H9 (cell line): ENCODE measurements around the gene GPR32. TPM values are rescaled to one million over a fixed set of nuclear protein-coding genes. Genes with fewer than 3 reads are reported as not detected.

Source experiments
- DNase-seq: peaks from one replicate; pipeline ENCODE4 v3.0.0-alpha.2; 2017
- H2AFZ ChIP-seq: one replicate; pipeline ENCODE4 v1.6.1; 2013; ENCODE audit warnings: mild to moderate bottlenecking, low read length, control low read depth, moderate library complexity
- H2AK5ac ChIP-seq: 2 replicates; pipeline ENCODE4 v1.6.1; 2013; ENCODE audit warnings: low read length, control low read depth, mixed read lengths; ENCODE audit not compliant: insufficient read length
- H2BK120ac ChIP-seq: one replicate; pipeline ENCODE4 v1.6.1; 2013; ENCODE audit warnings: low read depth, mild to moderate bottlenecking, low read length, control low read depth, inconsistent platforms; ENCODE audit not compliant: poor library complexity, severe bottlenecking
- H2BK12ac ChIP-seq: 2 replicates; pipeline ENCODE4 v1.6.1; 2013; ENCODE audit warnings: low read length, control low read depth, mixed read lengths, low read depth; ENCODE audit not compliant: insufficient read length
- H2BK15ac ChIP-seq: 2 replicates; pipeline ENCODE4 v1.6.1; 2013; ENCODE audit warnings: low read depth, low read length, control low read depth
- H2BK20ac ChIP-seq: one replicate; pipeline ENCODE4 v1.6.1; 2013; ENCODE audit warnings: low read depth, mild to moderate bottlenecking, low read length, control low read depth, inconsistent platforms; ENCODE audit not compliant: poor library complexity, severe bottlenecking
- H2BK5ac ChIP-seq: 2 replicates; pipeline ENCODE4 v1.6.1; 2013; ENCODE audit warnings: low read length, control low read depth, mixed read lengths; ENCODE audit not compliant: insufficient read length
- H3K14ac ChIP-seq: 2 replicates; pipeline ENCODE4 v1.6.1; 2013; ENCODE audit warnings: low read length, control low read depth; ENCODE audit not compliant: insufficient read depth
- H3K18ac ChIP-seq: 2 replicates; pipeline ENCODE4 v1.6.1; 2013; ENCODE audit warnings: low read depth, mild to moderate bottlenecking, mixed read lengths, low read length, control low read depth; ENCODE audit not compliant: insufficient read length
- H3K23ac ChIP-seq: 2 replicates; pipeline ENCODE4 v1.6.1; 2013; ENCODE audit warnings: low read length, control low read depth, mixed read lengths, low read depth; ENCODE audit not compliant: insufficient read length
- H3K23me2 ChIP-seq: 2 replicates; pipeline ENCODE4 v1.6.1; 2013; ENCODE audit warnings: low read depth, mild to moderate bottlenecking, mixed read lengths, low read length, control low read depth; ENCODE audit not compliant: insufficient read length, poor library complexity, severe bottlenecking
- H3K27ac ChIP-seq: 2 replicates; pipeline ENCODE4 v1.5.1; 2013; ENCODE audit warnings: low read length, control low read depth, mixed read lengths, low read depth; ENCODE audit not compliant: insufficient read length
- H3K27me3 ChIP-seq: 2 replicates; pipeline ENCODE4 v1.6.1; 2013; ENCODE audit warnings: low read length, control low read depth, inconsistent platforms; ENCODE audit not compliant: insufficient read depth
- H3K4ac ChIP-seq: 2 replicates; pipeline ENCODE4 v1.6.1; 2013; ENCODE audit warnings: low read depth, mild to moderate bottlenecking, control low read depth, inconsistent platforms, low read length, moderate library complexity
- H3K4me1 ChIP-seq: 2 replicates; pipeline ENCODE4 v1.6.1; 2013; ENCODE audit warnings: low read length, control low read depth, inconsistent platforms; ENCODE audit not compliant: insufficient read depth
- H3K4me2 ChIP-seq: 2 replicates; pipeline ENCODE4 v1.6.1; 2013; ENCODE audit warnings: low read length, control low read depth, mixed read lengths; ENCODE audit not compliant: insufficient read length, insufficient read depth
- H3K56ac ChIP-seq: 2 replicates; pipeline ENCODE4 v1.6.1; 2013; ENCODE audit warnings: low read depth, mild to moderate bottlenecking, mixed read lengths, low read length, control low read depth; ENCODE audit not compliant: insufficient read length
- H3K79me1 ChIP-seq: 2 replicates; pipeline ENCODE4 v1.6.1; 2013; ENCODE audit warnings: low read depth, mild to moderate bottlenecking, moderate library complexity, low read length, control low read depth, inconsistent platforms; ENCODE audit not compliant: insufficient read depth, poor library complexity, severe bottlenecking
- H3K79me2 ChIP-seq: 2 replicates; pipeline ENCODE4 v1.6.1; 2013; ENCODE audit warnings: low read length, control low read depth, inconsistent platforms; ENCODE audit not compliant: insufficient read depth
- H3K9ac ChIP-seq: 2 replicates; pipeline ENCODE4 v1.6.1; 2013; ENCODE audit warnings: low read length, control low read depth, mixed read lengths; ENCODE audit not compliant: insufficient read length; ENCODE audit errors: extremely low read depth
- H3K9me3 ChIP-seq: one replicate; pipeline ENCODE4 v1.6.1; 2013; ENCODE audit warnings: low read depth, low read length, inconsistent platforms; ENCODE audit not compliant: control insufficient read depth
- H3T11ph ChIP-seq: one replicate; pipeline ENCODE4 v1.6.1; 2013; ENCODE audit warnings: mild to moderate bottlenecking, low read length, control low read depth, inconsistent platforms
- H4K20me1 ChIP-seq: one replicate; pipeline ENCODE4 v1.6.1; 2013; ENCODE audit not compliant: control insufficient read depth, insufficient read length, insufficient read depth
- H4K5ac ChIP-seq: 2 replicates; pipeline ENCODE4 v1.6.1; 2013; ENCODE audit warnings: low read depth, mild to moderate bottlenecking, mixed read lengths, low read length, control low read depth; ENCODE audit not compliant: insufficient read length
- H4K8ac ChIP-seq: replicated peaks from 2 replicates; pipeline ENCODE4 v1.6.1; 2013; ENCODE audit warnings: low read length, control low read depth, mixed read lengths, low read depth; ENCODE audit not compliant: insufficient read length
- H4K91ac ChIP-seq: 2 replicates; pipeline ENCODE4 v1.6.1; 2013; ENCODE audit warnings: low read depth, mild to moderate bottlenecking, moderate library complexity, mixed read lengths, low read length, control low read depth; ENCODE audit not compliant: insufficient read length
- H3K27ac Mint-ChIP-seq, 3 experiments: 2 replicates in 2 of 3; 3 replicates in 1 of 3; pipeline ENCODE4 v1.8.0; 2020 to 2021; ENCODE audit warnings: mixed read lengths in 3 of 3, mild to moderate bottlenecking in 1 of 3, moderate library complexity in 1 of 3
- H3K27me3 Mint-ChIP-seq: 2 replicates; pipeline ENCODE4 v1.8.0; 2021; ENCODE audit warnings: low read depth, mild to moderate bottlenecking, moderate library complexity, mixed read lengths
- H3K36me3 Mint-ChIP-seq, 3 experiments: 2 replicates in 2 of 3; 3 replicates in 1 of 3; pipeline ENCODE4 v1.8.0; 2020 to 2021; ENCODE audit warnings: low read depth in 3 of 3, mixed read lengths in 3 of 3; ENCODE audit not compliant: insufficient read depth in 1 of 3
- H3K4me1 Mint-ChIP-seq, 2 experiments: 2 replicates each; pipeline ENCODE4 v1.8.0; 2020; ENCODE audit warnings: mixed read lengths in 2 of 2
- H3K4me3 Mint-ChIP-seq, 2 experiments: 2 replicates in 1 of 2; 3 replicates in 1 of 2; pipeline ENCODE4 v1.8.0; 2020 to 2021; ENCODE audit warnings: mild to moderate bottlenecking in 2 of 2, mixed read lengths in 2 of 2, moderate library complexity in 1 of 2
- H3K9me3 Mint-ChIP-seq, 2 experiments: 2 replicates in 1 of 2; 3 replicates in 1 of 2; pipeline ENCODE4 v1.8.0; 2020; ENCODE audit warnings: mild to moderate bottlenecking in 2 of 2, mixed read lengths in 2 of 2, moderate library complexity in 1 of 2
- WGBS: extraction: QIAGEN DNeasy Blood & Tissue Kit; methylation state at CpG from one replicate; pipeline ENCODE4 v1.1.7; 2013; ENCODE audit warnings: missing lambda C conversion rate, low lambda C conversion rate, mixed read lengths; ENCODE audit not compliant: insufficient read length; ENCODE audit errors: extremely low coverage; 5-methylcytosine and 5-hydroxymethylcytosine counted together
- total RNA-seq: library from RNA; stranded (reverse); gene quantifications from 2 replicates; pipeline ENCODE4 v1.2.1, GENCODE V29; 2021
- TF ChIP-seq, protein P1 (sequence below): fragments of 200-600 bp; sonication (generic); conservative IDR thresholded peaks from 3 replicates; pipeline ENCODE4 v1.8.0; 2021; ENCODE audit warnings: antibody characterized with exemption, mild to moderate bottlenecking

The GPR32 gene
- total RNA-seq, 1 experiment from 2014 or later: not detected

DNA sequence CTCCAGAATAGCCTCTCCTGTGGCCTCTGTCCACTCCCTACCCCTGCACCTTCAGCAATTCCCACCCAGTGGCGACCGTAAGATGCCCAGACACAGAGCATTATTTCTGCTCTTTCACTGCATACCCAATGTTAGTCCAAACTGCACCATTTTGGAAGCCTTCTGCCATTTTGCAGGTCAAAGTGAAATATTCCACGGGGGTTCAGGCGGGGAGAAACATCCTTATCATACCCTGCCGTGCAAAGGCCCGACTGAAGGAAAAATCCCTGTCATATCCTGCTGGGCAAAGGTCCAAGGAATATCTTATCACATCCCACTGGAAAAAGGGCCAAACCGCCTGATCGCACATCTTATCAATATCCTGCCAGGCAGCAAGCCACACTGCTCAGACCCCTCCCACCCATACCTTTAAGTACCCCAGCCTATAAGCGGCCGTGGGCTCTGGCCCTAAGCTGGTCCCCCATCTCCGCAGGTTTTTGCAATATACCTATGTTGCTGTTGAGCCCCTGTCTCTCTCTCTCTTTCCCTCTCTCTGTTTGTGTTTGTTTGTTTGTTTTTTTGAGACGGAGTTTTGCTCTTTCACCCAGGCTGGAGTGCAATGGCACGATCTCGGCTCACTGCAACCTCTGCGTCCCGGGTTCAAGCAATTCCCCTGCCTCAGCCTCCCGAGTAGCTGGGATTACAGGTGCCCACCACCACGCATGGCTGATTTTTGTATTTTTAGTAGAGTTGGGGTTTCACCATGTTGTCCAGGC, 28.9 kb upstream of the GPR32 start:
- H4K5ac ChIP-seq: no peak overlapping the region
- H2AFZ ChIP-seq: no peak overlapping the region
- no peak overlapping the region for H3K4me2 ChIP-seq
- no peaks in the 10 kb centered on the region; a peak in 1 of 5 replicates for H3K9me3 Mint-ChIP-seq
- no peaks in the 10 kb centered on the region for H3K23me2 ChIP-seq
- no peak overlapping the region for H2BK15ac ChIP-seq
- TF ChIP-seq, protein P1, sequence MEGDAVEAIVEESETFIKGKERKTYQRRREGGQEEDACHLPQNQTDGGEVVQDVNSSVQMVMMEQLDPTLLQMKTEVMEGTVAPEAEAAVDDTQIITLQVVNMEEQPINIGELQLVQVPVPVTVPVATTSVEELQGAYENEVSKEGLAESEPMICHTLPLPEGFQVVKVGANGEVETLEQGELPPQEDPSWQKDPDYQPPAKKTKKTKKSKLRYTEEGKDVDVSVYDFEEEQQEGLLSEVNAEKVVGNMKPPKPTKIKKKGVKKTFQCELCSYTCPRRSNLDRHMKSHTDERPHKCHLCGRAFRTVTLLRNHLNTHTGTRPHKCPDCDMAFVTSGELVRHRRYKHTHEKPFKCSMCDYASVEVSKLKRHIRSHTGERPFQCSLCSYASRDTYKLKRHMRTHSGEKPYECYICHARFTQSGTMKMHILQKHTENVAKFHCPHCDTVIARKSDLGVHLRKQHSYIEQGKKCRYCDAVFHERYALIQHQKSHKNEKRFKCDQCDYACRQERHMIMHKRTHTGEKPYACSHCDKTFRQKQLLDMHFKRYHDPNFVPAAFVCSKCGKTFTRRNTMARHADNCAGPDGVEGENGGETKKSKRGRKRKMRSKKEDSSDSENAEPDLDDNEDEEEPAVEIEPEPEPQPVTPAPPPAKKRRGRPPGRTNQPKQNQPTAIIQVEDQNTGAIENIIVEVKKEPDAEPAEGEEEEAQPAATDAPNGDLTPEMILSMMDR: no peak
- no peak overlapping the region for H3K18ac ChIP-seq
- no peak for DNase-seq
- no peaks in the 10 kb centered on the region for H3K4me1 ChIP-seq
- H3K27me3 Mint-ChIP-seq: peaks cover 43% of the 10 kb centered on the region
- H3K27me3 ChIP-seq: no peaks in the 10 kb centered on the region
- H3K79me2 ChIP-seq: no peaks in the 10 kb centered on the region
- H3K9me3 ChIP-seq: no peaks in the 10 kb centered on the region
- no peak overlapping the region for H2BK20ac ChIP-seq
- no peak overlapping the region for H3K27ac Mint-ChIP-seq
- no peak overlapping the region for H2BK120ac ChIP-seq
- H3T11ph ChIP-seq: no peak overlapping the region
- no peaks in the 10 kb centered on the region for H3K79me1 ChIP-seq
- no peak overlapping the region for H3K27ac ChIP-seq
- WGBS: no CpG with 5 or more reads among the region's 18 CpGs
- H3K23ac ChIP-seq: no peak overlapping the region
- H3K36me3 Mint-ChIP-seq: no peaks in the 10 kb centered on the region
- no peak overlapping the region for H3K4me3 Mint-ChIP-seq
- H3K14ac ChIP-seq: no peak overlapping the region
- H2BK5ac ChIP-seq: no peak overlapping the region
- H4K20me1 ChIP-seq: no peaks in the 10 kb centered on the region
- H3K9ac ChIP-seq: no peak overlapping the region
- H2AK5ac ChIP-seq: no peak overlapping the region
- no peak overlapping the region for H2BK12ac ChIP-seq
- peaks cover 4 to 8% of the 10 kb centered on the region in 2 experiments for H3K4me1 Mint-ChIP-seq
- H4K91ac ChIP-seq: no peak overlapping the region
- H4K8ac ChIP-seq: no peak overlapping the region
- no peak overlapping the region for H3K4ac ChIP-seq
- no peak overlapping the region for H3K56ac ChIP-seq
